GM23338 (cell line): ENCODE measurements around the gene SKP1. TPM values are rescaled to one million over a fixed set of nuclear protein-coding genes. Genes with fewer than 3 reads are reported as not detected.

Experiments
- ATAC-seq: fragments of 200-7000 bp; cut with Tn5 transposase; 3 replicates; pipeline ENCODE4 v1.9.1; 2020
- DNase-seq: peaks from one replicate; pipeline ENCODE4 v3.0.0-alpha.2; 2015; ENCODE audit warnings: low spot score
- H2AFZ ChIP-seq: fragments of 200-600 bp; sonication (generic); 2 replicates; pipeline ENCODE4 v1.8.0; 2016; ENCODE audit warnings: antibody characterized with exemption, mild to moderate bottlenecking, moderate library complexity
- H3F3A ChIP-seq: fragments of 200-600 bp; sonication (generic); replicated peaks from 2 replicates; pipeline ENCODE4 v1.8.0; 2017; ENCODE audit warnings: antibody characterized with exemption, mixed run types, low read depth
- H3K27ac ChIP-seq: fragments of 200-600 bp; sonication (generic); 2 replicates; pipeline ENCODE4 v1.6.1; 2016; ENCODE audit warnings: low read depth
- H3K27me3 ChIP-seq: fragments of 200-600 bp; sonication (generic); 2 replicates; pipeline ENCODE4 v1.8.0; 2016; ENCODE audit warnings: mild to moderate bottlenecking, mixed run types, moderate library complexity; ENCODE audit not compliant: insufficient read depth
- H3K36me3 ChIP-seq: fragments of 200-600 bp; sonication (generic); 2 replicates; pipeline ENCODE4 v1.8.0; 2016; ENCODE audit warnings: mild to moderate bottlenecking; ENCODE audit not compliant: insufficient read depth
- H3K4me1 ChIP-seq: fragments of 200-600 bp; sonication (generic); 2 replicates; pipeline ENCODE4 v1.8.0; 2016; ENCODE audit warnings: mild to moderate bottlenecking, moderate library complexity; ENCODE audit not compliant: insufficient read depth
- H3K4me2 ChIP-seq: fragments of 200-600 bp; sonication (generic); 2 replicates; pipeline ENCODE4 v1.7.1; 2017; ENCODE audit warnings: mixed run types
- H3K4me3 ChIP-seq: fragments of 200-600 bp; sonication (generic); 2 replicates; pipeline ENCODE4 v1.6.1; 2016; ENCODE audit warnings: mixed run types
- H3K79me2 ChIP-seq: fragments of 200-600 bp; sonication (generic); replicated peaks from 2 replicates; pipeline ENCODE4 v1.8.0; 2017; ENCODE audit warnings: mild to moderate bottlenecking; ENCODE audit not compliant: insufficient read depth
- H3K9me2 ChIP-seq: fragments of 200-600 bp; sonication (generic); 2 replicates; pipeline ENCODE4 v1.8.0; 2017; ENCODE audit not compliant: insufficient read depth
- H4K20me1 ChIP-seq: fragments of 200-600 bp; sonication (generic); replicated peaks from 2 replicates; pipeline ENCODE4 v1.8.0; 2017; ENCODE audit warnings: mild to moderate bottlenecking; ENCODE audit not compliant: insufficient read depth
- H3K27ac Mint-ChIP-seq: 2 replicates; pipeline ENCODE4 v1.8.0; 2020; ENCODE audit warnings: inconsistent platforms, mild to moderate bottlenecking, moderate library complexity, mixed read lengths
- H3K27me3 Mint-ChIP-seq: 3 replicates; pipeline ENCODE4 v1.8.0; 2022; ENCODE audit warnings: low read depth, mild to moderate bottlenecking, moderate library complexity, mixed read lengths, inconsistent platforms; ENCODE audit not compliant: insufficient read depth, poor library complexity
- H3K36me3 Mint-ChIP-seq: 3 replicates; pipeline ENCODE4 v1.8.0; 2021; ENCODE audit warnings: low read depth, mild to moderate bottlenecking, inconsistent platforms, moderate library complexity, mixed read lengths
- H3K4me1 Mint-ChIP-seq: 3 replicates; pipeline ENCODE4 v1.8.0; 2020; ENCODE audit warnings: mild to moderate bottlenecking, inconsistent platforms, mixed read lengths
- H3K4me3 Mint-ChIP-seq: 3 replicates; pipeline ENCODE4 v1.8.0; 2021; ENCODE audit warnings: moderate library complexity, mild to moderate bottlenecking, inconsistent platforms, mixed read lengths
- H3K9me3 Mint-ChIP-seq: 3 replicates; pipeline ENCODE4 v1.8.0; 2020; ENCODE audit warnings: moderate library complexity, mild to moderate bottlenecking, inconsistent platforms, mixed read lengths
- EZH2 ChIP-seq: fragments of 200-600 bp; sonication (generic); IDR thresholded peaks from one replicate; pipeline ENCODE4 v1.8.0; 2017; ENCODE audit warnings: antibody characterized with exemption, mild to moderate bottlenecking, low read depth; ENCODE audit not compliant: unreplicated experiment
- STAT1 ChIP-seq: IDR thresholded peaks from one replicate; pipeline ENCODE4 v1.6.1; 2016; ENCODE audit warnings: antibody characterized with exemption; ENCODE audit not compliant: unreplicated experiment
- ZNF114 ChIP-seq: fragments of 250-450 bp; sonication (Bioruptor Pico); IDR thresholded peaks from 2 replicates; pipeline ENCODE4 v1.5.0; 2020; ENCODE audit warnings: mild to moderate bottlenecking, moderate library complexity
- polyA plus RNA-seq: library from polyadenylated mRNA; unstranded; fragments of >200 nt; fragmentation: Nextera tagmentation; extraction: Ambion mirVana; gene quantifications from 2 replicates; pipeline ENCODE4 v1.2.1, GENCODE V29; 2016
- total RNA-seq: library from RNA; depleted of rRNA; stranded (reverse); fragments of >200 nt; shearing (Covaris generic); gene quantifications from 2 replicates; pipeline ENCODE4 v1.2.3, GENCODE V29; 2014
- TF ChIP-seq, protein P1 (sequence below): fragments of 250-450 bp; sonication (Bioruptor Pico); IDR thresholded peaks from 2 replicates; pipeline ENCODE4 v1.5.0; 2020; ENCODE audit warnings: mild to moderate bottlenecking, moderate library complexity
- TF ChIP-seq, protein P2 (sequence below), 2 experiments: fragments of 200-600 bp in 1 of 2; sonication (generic) in 1 of 2; conservative IDR thresholded peaks; 2 replicates each; pipeline versions ENCODE4 v1.5.1 to v1.6.1; 2016 to 2017; ENCODE audit warnings: antibody characterized with exemption in 2 of 2, low read depth in 2 of 2, mild to moderate bottlenecking in 2 of 2, moderate library complexity in 1 of 2

SKP1 gene
- total and polyA plus RNA-seq, 2 experiments from 2014 or later, result 244 to 440 TPM

DNA sequence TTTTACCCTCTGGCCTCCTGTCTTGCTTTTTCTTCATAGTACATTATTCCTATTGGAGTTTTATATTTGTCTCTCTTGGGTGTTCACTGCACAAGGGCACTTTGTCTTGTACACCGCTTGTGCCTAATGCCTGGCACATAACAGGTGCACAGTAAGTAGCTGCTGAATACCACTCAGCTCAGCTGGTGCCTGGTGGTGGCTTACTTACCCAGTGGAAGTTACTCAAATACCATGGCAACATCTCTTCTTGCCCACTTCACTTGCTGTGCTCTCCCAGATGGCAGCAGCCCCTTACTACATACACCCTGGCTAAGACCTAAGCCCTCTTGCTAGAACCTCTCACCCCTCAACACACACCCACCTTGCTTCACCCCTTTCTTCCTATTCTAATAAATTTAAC is 11.3 kb upstream of the SKP1 start:
- H3K4me2 ChIP-seq, result no peak overlapping the region
- H3K27ac ChIP-seq, result no peak overlapping the region
- Mint-ChIP-seq H3K27me3 (peaks cover 10% of the 10 kb centered on the region), H3K9me3 (no peaks in the 10 kb centered on the region), H3K4me1 (no peaks in the 10 kb centered on the region), H3K4me3 (no peak overlapping the region), H3K36me3 (no peaks in the 10 kb centered on the region), H3K27ac (no peak overlapping the region)
- DNase-seq, result no peak
- H2AFZ ChIP-seq, result no peak overlapping the region
- no peaks in the 10 kb centered on the region for H3K27me3 ChIP-seq
- H3K36me3 ChIP-seq, result no peaks in the 10 kb centered on the region
- no peak for ATAC-seq
- peaks cover 7% of the 10 kb centered on the region for H4K20me1 ChIP-seq
- TF ChIP-seq EZH2 (no peak), ZNF114 (CRISPR knock-in tag) (no peak), STAT1 (no peak)
- TF ChIP-seq, protein P1, sequence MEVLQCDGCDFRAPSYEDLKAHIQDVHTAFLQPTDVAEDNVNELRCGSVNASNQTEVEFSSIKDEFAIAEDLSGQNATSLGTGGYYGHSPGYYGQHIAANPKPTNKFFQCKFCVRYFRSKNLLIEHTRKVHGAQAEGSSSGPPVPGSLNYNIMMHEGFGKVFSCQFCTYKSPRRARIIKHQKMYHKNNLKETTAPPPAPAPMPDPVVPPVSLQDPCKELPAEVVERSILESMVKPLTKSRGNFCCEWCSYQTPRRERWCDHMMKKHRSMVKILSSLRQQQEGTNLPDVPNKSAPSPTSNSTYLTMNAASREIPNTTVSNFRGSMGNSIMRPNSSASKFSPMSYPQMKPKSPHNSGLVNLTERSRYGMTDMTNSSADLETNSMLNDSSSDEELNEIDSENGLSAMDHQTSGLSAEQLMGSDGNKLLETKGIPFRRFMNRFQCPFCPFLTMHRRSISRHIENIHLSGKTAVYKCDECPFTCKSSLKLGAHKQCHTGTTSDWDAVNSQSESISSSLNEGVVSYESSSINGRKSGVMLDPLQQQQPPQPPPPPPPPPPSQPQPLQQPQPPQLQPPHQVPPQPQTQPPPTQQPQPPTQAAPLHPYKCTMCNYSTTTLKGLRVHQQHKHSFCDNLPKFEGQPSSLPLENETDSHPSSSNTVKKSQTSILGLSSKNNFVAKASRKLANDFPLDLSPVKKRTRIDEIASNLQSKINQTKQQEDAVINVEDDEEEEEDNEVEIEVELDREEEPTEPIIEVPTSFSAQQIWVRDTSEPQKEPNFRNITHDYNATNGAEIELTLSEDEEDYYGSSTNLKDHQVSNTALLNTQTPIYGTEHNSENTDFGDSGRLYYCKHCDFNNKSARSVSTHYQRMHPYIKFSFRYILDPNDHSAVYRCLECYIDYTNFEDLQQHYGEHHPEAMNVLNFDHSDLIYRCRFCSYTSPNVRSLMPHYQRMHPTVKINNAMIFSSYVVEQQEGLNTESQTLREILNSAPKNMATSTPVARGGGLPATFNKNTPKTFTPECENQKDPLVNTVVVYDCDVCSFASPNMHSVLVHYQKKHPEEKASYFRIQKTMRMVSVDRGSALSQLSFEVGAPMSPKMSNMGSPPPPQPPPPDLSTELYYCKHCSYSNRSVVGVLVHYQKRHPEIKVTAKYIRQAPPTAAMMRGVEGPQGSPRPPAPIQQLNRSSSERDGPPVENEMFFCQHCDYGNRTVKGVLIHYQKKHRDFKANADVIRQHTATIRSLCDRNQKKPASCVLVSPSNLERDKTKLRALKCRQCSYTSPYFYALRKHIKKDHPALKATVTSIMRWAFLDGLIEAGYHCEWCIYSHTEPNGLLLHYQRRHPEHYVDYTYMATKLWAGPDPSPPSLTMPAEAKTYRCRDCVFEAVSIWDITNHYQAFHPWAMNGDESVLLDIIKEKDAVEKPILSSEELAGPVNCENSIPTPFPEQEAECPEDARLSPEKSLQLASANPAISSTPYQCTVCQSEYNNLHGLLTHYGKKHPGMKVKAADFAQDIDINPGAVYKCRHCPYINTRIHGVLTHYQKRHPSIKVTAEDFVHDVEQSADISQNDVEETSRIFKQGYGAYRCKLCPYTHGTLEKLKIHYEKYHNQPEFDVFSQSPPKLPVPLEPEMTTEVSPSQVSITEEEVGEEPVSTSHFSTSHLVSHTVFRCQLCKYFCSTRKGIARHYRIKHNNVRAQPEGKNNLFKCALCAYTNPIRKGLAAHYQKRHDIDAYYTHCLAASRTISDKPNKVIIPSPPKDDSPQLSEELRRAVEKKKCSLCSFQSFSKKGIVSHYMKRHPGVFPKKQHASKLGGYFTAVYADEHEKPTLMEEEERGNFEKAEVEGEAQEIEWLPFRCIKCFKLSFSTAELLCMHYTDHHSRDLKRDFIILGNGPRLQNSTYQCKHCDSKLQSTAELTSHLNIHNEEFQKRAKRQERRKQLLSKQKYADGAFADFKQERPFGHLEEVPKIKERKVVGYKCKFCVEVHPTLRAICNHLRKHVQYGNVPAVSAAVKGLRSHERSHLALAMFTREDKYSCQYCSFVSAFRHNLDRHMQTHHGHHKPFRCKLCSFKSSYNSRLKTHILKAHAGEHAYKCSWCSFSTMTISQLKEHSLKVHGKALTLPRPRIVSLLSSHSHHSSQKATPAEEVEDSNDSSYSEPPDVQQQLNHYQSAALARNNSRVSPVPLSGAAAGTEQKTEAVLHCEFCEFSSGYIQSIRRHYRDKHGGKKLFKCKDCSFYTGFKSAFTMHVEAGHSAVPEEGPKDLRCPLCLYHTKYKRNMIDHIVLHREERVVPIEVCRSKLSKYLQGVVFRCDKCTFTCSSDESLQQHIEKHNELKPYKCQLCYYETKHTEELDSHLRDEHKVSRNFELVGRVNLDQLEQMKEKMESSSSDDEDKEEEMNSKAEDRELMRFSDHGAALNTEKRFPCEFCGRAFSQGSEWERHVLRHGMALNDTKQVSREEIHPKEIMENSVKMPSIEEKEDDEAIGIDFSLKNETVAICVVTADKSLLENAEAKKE (CRISPR knock-in tag), result no peak
- TF ChIP-seq, protein P2, sequence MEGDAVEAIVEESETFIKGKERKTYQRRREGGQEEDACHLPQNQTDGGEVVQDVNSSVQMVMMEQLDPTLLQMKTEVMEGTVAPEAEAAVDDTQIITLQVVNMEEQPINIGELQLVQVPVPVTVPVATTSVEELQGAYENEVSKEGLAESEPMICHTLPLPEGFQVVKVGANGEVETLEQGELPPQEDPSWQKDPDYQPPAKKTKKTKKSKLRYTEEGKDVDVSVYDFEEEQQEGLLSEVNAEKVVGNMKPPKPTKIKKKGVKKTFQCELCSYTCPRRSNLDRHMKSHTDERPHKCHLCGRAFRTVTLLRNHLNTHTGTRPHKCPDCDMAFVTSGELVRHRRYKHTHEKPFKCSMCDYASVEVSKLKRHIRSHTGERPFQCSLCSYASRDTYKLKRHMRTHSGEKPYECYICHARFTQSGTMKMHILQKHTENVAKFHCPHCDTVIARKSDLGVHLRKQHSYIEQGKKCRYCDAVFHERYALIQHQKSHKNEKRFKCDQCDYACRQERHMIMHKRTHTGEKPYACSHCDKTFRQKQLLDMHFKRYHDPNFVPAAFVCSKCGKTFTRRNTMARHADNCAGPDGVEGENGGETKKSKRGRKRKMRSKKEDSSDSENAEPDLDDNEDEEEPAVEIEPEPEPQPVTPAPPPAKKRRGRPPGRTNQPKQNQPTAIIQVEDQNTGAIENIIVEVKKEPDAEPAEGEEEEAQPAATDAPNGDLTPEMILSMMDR (conservative IDR thresholded peaks at IDR 0.05; ENCODE audit: low read depth in 2 of 2), result no peak
- no peaks in the 10 kb centered on the region for H3K4me1 ChIP-seq
- no peak overlapping the region for H3K4me3 ChIP-seq
- no peaks in the 10 kb centered on the region for H3F3A ChIP-seq
- no peaks in the 10 kb centered on the region for H3K9me2 ChIP-seq
- no peaks in the 10 kb centered on the region for H3K79me2 ChIP-seq
